Right lung (tissue), 5 donors: ENCODE data around the gene XAGE1B. TPM values are rescaled to one million over a fixed set of nuclear protein-coding genes. Genes with fewer than 3 reads are reported as not detected.

Source experiments
- polyA plus RNA-seq, 5 donors: library from polyadenylated mRNA; unstranded; fragments of 120-200 nt; gene quantifications; one replicate each; pipeline versions ENCODE4 v1.2.1 to v1.2.3, GENCODE V29; 2013; ENCODE audit warnings: inconsistent platforms in 1 of 5, low replicate concordance in 1 of 5; ENCODE audit not compliant: insufficient read length in 5 of 5, insufficient read depth in 1 of 5

Gene XAGE1B
- polyA plus RNA-seq, 5 donors, result not detected

Other genes starting within 250 kb of the XAGE1B start
- under 1 TPM in 3 of 5 donors, not detected in 2; 0.38 to 0.46 (median 0.43) TPM for gene XAGE2, start 148.0 kb downstream of the XAGE1B start, polyA plus RNA-seq
- not detected for gene XAGE1A, start 21.3 kb downstream of the XAGE1B start, polyA plus RNA-seq
- gene SSX7, start 137.8 kb upstream of the XAGE1B start, polyA plus RNA-seq, result not detected
- not detected for gene SSX2, start 190.1 kb upstream of the XAGE1B start, polyA plus RNA-seq
- not detected for gene SSX2B, start 234.2 kb upstream of the XAGE1B start, polyA plus RNA-seq